NCI-H1092 (cell line): Measurements from ENCODE around the gene FSD1.
"Not testable (repeated sequence)": the region's sequence is repeated elsewhere in the genome, so short reads cannot be mapped to it uniquely, and the experiment has no call there.

Experiments used
- DNase-seq: peaks from one replicate; lab custom pipeline; 2025; lab: John Stamatoyannopoulos, UW

FSD1 gene

DNA sequence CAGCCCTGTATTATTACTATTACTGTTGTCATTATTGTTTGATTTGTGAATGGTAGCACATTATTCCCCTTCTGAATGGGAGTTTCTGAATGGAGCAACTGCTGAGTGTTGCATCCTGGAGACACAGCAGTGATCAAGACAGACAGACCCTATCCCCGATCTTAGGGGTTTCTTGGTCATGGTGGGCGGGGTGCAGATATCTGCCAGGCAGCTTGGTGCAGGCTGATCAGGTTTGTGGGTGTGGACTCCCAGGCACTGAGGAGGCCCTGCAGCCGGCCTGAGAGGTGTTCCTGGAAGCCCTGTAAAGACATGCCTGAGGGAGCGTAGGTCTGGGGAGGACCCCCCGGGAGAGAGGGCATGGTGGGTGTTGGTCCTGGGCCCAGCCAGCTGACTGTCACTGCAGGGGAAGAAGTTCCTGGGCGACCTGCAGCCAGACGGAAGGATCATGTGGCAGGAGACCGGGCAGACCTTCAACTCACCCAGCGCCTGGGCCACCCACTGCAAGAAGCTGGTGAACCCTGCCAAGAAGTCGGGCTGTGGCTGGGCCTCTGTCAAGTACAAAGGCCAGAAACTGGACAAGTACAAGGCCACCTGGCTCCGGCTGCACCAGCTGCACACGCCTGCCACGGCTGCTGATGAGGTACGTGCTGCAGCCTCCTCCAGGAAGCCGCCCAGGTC, 41.1 kb downstream of the FSD1 start:
- DNase-seq, result no peak

DNA sequence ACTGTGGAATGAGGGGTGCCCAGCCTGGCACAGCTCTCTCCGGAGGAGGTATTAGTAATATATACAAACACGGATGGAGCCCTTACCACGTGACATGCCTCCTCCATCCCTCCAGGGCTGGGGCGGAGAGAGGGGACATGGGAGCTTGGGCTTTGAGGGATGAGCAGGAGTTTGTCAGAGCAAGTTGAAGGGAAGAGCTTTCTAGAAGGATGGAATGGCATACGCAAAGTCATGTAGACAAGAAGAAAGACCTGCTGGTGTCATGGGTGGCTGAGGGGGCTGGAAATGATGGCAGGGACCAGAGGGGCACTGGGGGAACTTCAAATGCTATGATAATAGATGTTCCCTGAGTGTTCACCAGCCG, 41.6 kb downstream of the FSD1 start:
- no peak for DNase-seq

DNA sequence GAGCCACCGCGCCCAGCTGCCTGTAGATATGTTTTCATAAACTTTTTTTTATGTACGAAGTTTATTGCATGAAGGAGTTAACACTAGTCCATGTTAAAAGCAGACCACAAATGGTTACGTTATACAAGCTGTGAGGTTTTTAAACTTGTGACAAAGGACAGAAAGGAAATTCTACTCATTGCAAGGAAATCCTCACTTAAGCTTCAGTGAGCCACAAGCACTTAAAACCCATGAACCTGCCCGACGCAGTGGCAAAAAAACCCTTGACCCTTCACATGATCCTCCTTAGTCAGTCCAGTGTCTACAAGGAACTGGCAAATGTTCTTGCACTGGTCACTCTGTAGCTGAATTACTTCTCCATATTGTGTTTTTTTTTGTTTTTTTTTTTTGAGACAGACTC, 43.1 kb downstream of the FSD1 start:
- no peak for DNase-seq

DNA sequence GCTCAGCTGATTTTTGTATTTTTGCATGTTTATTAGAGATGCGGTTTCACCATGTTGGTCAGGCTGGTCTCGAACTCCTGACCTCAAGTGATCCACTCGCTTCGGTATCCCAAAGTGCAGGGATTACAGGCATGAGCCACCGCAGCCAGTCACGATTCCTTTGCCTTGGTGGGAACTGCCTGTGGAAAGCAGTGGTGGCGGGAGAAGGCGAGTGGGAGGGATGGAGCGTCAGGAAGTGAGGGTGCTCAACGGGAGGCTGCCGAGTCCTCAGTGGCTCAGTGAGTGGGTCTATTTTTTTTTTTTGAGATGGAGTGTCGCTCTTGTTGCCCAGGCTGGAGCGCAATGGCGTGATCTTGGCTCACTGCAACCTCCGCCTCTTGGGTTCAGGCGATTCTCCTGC, 44.8 kb downstream of the FSD1 start:
- not testable (repeated sequence) for DNase-seq

DNA sequence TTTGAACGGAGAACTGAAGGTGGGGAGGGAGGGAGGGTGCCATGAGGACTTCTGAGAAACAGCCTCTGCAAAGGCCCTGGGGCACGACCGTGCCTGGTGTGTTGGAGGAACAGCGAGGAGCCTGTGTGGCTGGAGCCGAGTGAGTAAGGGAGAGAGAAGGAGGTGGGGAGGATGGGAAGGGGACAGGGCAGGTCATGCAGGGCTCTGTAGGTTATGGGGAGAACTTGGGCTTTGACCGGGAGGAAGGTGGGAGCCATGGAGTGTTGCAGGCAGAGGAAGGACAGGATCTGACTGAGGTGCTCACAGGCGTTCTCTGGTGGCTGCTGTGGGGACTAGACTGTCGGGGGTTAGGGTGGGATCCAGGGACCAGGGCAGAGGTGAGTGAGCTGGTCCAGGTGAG, 45.7 kb downstream of the FSD1 start:
- no peak for DNase-seq

DNA sequence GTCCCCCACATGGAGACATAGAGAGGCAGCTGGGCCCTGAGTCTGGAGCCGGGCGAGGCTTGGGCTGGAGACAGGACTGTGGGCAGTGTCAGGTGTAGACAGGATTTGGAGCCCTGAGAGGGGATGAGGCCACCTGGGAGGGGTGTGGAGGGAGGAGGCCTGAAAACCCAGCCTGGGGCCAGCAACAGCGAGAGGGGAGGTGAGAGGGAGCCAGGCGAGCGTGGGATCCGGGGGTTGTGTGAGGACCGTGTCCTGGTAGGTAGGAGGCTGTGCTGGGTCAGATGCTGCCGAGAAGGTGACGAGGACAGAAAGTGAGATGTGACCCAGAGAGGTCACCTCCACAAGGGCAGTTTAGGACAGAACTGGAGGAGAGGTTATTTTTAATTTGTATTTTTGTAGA, 46.3 kb downstream of the FSD1 start:
- no peak for DNase-seq

DNA sequence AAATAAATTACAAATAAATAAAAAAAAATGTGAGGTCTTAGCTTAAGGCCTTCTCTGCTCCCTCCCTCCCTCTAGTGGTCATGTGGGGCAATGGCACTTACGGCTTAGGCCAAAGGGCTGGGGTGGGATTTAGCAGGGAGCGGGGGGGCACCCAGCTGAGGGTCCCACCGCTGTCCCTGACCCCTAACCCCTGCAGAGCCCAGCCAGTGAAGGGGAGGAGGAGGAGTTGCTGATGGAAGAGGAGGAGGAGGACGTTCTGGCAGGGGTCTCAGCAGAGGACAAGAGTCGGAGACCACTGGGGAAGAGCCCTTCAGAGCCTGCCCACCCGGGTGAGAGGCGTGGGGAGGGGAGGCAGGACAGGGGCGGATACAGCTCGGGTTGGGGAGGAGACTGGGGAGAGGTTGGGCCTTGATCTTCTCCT, 48.3 kb downstream of the FSD1 start:
- peak; percentile 33 for DNase-seq

GRCh38 chr19:4354282-4354681, 49.9 kb downstream of the FSD1 start:
- DNase-seq, result no peak

DNA sequence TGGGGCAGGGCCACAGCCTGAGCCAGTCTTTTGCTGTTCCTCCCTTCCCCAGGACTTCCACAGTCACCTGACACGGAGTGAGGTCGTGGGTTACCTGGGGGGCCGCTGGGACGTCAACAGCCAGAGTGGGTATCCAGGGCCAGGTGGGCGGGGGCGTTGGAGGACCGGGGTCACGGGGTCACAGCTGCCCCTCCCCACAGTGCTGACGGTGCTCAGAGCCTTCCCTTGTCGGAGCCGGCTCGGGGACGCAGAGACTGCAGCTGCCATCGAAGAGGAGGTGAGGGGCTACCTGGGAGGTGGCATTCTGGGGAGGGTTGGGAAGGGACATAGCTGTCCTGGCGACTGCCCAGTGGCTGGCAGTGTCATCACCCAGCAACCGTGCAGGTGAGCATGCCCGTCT, 50.5 kb downstream of the FSD1 start:
- no peak for DNase-seq

- no peak for DNase-seq
Measured at GRCh38 chr19:4357095-4357797, 52.8 kb downstream of the FSD1 start.

DNA sequence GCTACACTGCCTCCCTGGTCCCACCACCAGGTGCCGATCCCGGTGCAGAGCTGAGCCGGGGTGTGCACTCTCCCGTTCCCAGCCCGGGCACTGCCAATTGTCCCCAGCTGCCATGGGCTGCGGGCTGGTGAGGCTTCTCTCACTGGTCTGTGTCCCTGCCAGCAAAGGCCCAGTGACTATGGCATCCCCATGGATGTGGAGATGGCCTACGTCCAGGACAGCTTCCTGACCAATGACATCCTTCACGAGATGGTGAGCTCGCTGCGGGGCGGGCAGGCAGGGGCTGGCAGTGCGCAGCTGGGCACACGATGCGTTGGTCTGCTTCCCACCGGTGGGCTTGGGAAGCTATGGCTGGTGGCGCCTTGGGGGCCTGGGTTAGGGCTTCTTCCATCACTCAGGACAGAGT, 53.5 kb downstream of the FSD1 start:
- no peak for DNase-seq

- no peak for DNase-seq
Measured at GRCh38 chr19:4358709-4359626, 54.6 kb downstream of the FSD1 start.

DNA sequence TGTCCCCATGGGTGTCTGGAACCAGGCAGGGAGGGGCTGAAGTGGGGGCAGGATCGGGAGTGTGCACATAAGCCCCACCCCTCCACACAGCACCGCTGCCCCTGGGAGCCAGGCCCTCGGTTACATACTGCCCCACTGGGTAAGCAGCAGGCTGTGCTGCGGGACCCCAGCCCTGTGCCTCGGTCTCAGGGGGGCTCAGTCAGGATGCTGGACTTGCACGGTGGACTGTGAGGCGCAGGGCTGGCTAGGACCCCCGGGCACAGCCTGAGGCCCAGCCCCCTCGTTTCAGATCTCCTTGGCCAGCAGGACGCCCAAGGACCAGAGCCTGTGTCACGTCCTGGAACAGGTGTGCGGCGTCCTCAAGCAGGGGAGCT, 55.2 kb downstream of the FSD1 start:
- DNase-seq, result no peak

GRCh38 chr19:4360081-4360569, 55.7 kb downstream of the FSD1 start:
- DNase-seq, result no peak

DNA sequence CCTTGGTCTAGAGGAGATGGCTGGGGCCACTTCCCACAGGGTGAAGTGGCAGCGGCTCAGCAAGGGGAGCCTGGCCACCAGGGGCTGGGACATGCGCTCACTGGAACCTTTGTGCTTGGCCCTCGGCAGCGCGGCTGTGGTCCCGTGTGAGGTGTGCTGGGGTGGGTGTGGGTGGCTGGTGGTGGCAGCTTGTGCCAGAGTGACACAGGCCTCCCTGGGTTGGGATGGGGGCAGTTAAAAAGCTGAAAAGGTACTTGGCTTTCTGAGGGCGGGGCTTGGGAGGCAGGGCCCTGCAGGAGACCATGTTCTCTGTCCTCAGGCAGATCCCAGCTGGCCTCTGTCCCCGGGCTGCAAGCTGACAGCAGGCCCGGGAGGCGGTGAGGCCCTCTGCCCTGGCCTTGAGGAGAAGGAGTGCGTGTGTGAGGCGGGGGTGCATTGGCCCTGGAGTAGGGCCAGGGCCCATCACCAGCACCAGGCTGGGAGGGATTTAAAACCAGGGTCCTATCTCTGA, 56.3 kb downstream of the FSD1 start:
- DNase-seq, result no peak

DNA sequence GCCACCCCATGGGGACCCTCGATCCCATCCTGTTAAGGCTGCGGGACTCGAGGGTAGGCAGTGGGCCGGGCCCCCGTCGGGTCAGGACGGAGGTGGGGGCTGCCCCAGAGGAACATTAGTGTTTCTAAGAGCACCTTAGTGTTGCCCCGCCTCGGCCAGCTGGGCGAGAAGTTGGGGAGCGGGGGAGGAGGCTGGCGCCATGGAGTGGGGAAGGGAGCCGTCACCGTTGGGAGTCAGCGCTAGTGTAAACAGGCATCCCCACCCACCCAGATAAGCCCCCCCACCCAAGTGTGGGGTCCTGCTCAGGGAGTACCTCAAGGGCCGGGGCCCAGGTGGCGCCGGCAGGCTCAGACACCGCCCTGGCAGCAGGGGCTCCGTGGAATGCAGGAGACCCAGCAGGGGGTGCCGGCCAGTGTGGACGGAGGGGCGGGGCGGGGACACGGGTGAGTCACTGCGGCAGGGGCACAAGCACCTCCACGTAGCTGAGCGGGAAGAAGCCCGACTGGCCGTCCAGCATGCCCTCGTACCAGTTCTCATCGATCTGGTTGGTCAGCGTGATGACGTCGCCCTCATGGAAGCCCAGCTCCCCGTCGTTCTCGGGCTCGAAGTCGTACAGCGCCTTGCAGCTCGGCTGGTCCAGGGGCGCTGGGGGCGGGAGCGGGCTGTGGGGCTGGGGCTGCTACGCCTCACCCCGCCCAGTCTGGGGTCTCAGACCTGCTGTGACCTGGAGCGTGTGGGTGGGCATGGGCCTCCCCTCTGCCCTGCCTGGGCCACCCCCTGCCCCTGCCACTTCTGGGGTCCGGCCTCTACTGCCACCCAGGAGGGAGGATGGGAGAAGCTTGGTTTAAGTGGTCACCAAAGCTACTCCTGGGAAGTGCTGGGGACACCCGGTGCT, 57.0 kb downstream of the FSD1 start:
- no peak for DNase-seq

DNA sequence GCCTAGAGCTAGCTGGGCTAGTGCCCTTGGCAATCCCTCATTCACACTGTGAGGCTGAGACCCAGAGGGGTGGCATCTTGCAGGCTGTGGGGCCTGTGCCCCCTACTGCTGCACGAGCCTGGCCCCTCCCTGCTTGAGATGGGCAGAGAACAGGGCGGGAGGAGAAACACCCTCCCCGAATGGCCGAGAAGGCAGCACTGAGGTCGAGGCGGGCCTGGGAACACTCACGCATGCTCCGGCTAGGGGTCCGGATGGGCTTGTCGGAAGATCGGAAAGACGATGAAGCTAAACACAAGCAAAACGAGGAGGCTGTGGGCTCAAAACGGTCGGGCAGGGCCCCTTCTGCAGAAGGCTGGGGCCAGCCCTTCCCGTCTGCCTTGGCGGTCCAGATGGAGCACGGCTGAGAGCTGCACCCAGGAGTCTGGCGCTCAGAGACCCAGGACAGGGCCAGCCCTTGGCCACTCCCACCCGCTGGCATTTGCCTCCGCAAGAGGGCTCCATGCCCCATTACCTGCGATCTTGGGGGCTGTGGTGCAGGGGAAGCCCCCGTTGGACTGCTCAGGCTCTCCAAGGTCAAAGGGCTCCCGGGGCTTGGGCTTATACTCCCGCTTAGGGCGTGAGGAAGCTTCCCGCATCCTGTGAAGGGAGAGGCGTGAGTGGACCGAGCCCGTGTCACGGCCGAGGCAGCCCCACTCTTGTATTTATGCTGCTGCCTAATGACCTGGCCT, 57.9 kb downstream of the FSD1 start:
- no peak for DNase-seq

GRCh38 chr19:4362831-4363545, 58.6 kb downstream of the FSD1 start:
- DNase-seq, result no peak

GRCh38 chr19:4363571-4364304, 59.3 kb downstream of the FSD1 start:
- DNase-seq, result no peak
